ENCODE results near the gene CREM. TPM values are rescaled to one million over a fixed set of nuclear protein-coding genes. Genes with fewer than 3 reads are reported as not detected.
A peak's percentile ranks its signal among the peaks of the same experiment; 100 is the strongest.

CREM gene
- total RNA-seq, 1 donor from 2014 or later: 78.4 TPM

- DNase-seq (ENCODE audit: low read depth in 2 of 2): peak in 1 of 2 donors; percentile 26
Measured at GRCh38 chr10:35219292-35219691, 92.6 kb downstream of the CREM start.

DNA sequence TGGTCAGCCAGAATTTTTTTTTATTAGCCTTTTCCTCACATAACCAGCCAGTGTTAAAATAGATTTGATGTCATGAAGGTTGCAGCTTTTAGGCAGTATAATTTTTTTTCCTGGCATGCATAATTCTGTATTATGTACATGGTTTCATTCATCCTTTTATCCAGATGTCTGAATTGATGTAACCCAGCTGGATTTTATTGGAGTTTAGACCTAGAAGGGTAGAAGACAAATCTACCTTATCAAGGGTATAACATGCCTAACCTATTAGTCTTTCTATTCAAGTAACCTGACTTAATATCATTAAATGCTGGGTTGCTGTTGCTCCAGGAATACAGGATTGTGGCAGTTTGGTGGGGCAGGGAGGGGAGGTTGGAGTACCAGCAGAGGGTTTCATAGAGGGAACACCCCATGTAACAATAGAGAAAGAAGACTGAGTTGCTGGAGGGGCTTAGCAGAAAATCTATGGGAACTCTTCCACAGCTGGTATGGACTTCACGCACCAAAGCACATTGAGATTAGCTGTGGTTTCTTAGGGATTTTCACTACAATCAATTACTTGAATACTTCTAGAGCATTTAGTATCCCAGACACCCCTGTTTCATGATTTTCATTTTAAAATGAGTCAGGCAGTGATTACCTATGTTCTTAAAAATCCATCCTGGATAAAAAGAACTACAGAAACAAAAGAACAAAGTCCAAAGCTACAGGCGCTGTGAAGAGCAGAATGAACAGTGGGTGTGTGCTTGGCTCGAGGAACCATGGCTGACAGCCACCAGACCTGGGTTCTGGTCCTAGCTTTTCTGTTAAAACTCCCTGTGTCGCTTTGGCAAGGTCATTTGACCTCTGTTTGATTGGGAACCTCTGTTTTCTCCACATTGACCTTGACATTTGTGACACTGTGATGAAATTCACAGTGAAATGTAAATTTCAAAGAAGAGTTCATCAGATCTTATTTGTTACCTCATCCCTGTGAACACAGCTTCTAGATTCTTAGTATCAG lies 93.5 kb downstream of the CREM start:
- no peak for DNase-seq (ENCODE audit: low read depth in 2 of 2)

DNA sequence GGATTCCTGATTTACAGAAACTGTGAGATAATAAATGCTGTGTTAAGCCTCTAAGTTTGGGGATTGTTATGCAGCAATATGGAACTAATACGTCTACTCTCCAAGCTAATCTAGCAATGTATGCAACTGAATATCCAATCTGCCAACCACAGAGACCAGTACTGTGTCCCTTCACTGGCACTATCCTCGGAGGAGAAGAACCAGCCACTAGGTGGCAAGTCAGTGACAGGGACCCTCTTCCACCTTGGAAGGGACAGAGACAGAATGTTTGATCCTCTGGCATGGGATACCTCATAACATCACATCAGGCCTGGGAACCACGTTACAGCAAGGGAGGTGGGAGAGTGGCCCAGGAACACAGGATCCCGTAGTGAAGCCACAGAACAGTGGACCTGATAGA lies 96.4 kb downstream of the CREM start:
- DNase-seq (ENCODE audit: low read depth in 2 of 2): no peak

DNA sequence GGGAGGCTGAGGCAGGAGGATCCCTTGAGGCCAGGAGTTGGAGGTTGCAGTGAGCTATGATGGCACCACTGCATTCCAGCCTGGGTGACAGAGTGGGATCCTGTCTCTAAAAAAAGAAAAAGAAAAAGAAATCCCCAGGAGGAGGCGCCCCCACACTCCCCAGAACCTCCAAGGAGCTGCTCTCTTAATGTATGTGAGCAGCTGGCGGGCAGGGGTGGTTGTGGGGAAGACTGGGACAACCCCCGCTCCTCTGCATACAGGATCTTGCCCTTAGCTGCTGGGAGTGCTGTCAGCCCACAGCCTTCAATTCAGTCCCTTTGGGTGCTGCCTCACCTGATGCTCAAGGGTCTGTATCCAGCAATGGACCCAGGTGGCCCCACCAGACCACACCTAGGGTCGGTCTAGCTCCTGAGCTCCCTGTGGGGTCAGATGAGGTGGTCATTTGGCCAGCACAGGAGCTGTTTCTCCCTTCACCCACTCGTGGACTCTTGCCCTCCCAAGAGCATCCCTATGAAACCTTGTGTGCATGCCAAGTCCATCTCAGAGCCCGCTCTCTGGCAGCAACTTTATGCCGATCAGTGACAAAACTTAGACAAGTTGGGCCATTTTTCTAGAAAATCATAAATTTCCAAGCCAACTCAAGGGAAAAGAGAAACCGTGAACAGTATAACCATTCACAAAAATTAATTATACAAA lies 97.5 kb downstream of the CREM start:
- DNase-seq (ENCODE audit: low read depth in 2 of 2): no peak

- DNase-seq (ENCODE audit: low read depth in 2 of 2): peak in 1 of 2 donors; percentile 99
Measured at GRCh38 chr10:35225204-35225603, 98.6 kb downstream of the CREM start.

DNA sequence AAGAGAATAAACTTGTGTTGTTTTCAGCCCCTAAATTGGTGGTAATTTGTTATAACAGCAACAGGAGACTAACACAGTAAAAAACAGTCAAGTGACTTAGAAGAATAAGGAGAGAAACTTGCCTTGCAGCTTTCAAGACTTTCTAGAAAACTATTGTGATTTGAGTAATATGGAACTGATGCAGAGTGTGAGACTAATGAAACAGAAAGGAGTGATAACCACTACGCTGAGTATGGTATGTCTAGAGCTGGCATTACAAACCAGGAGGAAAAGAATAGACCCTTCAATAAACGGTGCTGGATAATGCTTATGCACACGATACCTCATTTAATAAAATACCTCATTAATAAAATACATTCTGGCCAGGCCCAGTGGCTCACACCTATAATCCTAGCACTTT lies 99.9 kb downstream of the CREM start:
- no peak for DNase-seq (ENCODE audit: low read depth in 2 of 2)

GRCh38 chr10:35228058-35228457 lies 101.4 kb downstream of the CREM start:
- no peak for DNase-seq (ENCODE audit: low read depth in 2 of 2)

- no peak for DNase-seq (ENCODE audit: low read depth in 2 of 2)
Measured at GRCh38 chr10:35231646-35232045, 105.0 kb downstream of the CREM start.

GRCh38 chr10:35232527-35232926 lies 105.9 kb downstream of the CREM start:
- no peak for DNase-seq (ENCODE audit: low read depth in 2 of 2)

DNA sequence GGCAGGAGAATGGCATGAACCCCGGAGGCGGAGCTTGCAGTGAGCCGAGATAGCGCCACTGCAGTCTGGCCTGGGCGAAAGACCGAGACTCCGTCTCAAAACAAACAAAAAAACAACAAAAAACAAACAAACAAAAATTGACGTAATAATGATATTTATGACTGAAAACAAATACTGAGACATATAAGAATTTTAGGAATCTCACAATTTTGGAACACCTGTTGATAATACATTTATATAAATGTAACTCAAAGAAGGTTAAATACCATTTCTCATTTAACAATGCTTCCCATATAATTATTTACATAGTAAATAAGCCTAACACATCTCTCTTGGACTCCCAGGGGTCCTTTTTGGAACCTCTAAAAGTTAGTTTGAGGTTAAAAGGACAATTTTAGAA lies 107.4 kb downstream of the CREM start:
- no peak for DNase-seq (ENCODE audit: low read depth in 2 of 2)

- DNase-seq (ENCODE audit: low read depth in 2 of 2): peak; percentile 37 to 56
Measured at GRCh38 chr10:35236739-35237138, 110.1 kb downstream of the CREM start.

DNA sequence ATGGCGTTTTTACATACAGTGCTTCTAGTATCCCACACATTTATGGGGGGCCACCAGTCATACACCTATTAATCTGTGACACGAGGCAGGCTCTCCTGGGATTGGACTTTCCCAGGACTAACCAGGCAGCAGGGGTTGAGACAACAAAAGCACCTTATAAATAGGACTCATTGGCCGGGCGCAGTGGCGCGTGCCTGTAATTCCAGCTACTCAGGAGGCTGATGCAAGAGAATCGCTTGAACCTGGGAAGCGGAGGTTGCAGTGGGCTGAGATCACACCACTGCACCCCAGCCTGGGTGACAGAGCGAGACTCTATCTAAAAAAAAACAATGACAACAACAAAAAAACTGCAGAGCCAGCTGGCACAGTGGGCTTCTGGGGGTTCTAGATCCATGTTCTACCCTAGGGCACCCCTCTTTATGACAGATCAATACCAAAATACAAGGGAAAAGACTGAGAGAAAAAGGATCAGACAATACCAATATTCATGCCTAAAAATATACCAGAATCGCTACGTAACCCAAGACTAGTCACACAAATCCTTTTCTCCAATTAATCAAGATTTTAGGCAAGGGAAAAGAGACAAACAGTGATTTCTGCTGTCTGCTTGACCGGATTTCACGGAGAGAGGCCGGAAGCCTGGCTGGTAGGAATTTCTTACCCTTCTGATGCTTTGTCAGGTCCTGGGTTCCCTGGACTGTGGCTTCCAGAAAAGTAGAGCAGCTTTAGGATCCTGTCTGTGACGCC lies 111.3 kb downstream of the CREM start:
- no peak for DNase-seq (ENCODE audit: low read depth in 2 of 2)

GRCh38 chr10:35244549-35244948 lies 117.9 kb downstream of the CREM start:
- no peak for DNase-seq (ENCODE audit: low read depth in 2 of 2)

DNA sequence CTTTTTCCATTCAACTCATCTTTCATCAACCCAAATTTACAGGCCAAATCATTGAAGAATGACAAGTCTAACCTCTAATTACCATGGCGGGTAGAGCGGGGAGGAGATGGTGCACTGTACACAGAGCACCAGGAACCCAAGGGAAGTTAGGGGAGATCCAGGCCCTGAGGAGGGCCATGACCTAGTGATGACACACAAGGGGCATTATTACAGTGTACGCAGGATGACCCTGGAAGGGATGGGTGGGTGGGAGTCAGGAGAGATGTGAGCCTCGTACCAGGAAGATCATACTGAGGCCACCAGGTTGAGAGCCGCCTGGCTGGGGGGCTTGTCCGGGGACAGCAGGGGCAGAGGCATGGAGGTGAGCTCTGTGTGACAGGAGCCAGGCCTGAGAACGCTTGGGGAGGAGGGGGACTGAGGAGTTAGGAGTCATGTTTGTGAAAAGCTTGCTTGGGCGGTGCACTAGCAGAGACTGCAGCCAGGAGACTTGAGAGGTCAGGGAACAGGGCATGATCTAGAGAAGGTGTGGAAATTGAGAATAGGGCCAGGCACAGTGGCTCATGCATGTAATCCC lies 120.2 kb downstream of the CREM start:
- DNase-seq (ENCODE audit: low read depth in 2 of 2): no peak

- no peak for DNase-seq (ENCODE audit: low read depth in 2 of 2)
Measured at GRCh38 chr10:35251373-35252100, 124.9 kb downstream of the CREM start.

- no peak for DNase-seq (ENCODE audit: low read depth in 2 of 2)
Measured at GRCh38 chr10:35257057-35257983, 130.7 kb downstream of the CREM start.

DNA sequence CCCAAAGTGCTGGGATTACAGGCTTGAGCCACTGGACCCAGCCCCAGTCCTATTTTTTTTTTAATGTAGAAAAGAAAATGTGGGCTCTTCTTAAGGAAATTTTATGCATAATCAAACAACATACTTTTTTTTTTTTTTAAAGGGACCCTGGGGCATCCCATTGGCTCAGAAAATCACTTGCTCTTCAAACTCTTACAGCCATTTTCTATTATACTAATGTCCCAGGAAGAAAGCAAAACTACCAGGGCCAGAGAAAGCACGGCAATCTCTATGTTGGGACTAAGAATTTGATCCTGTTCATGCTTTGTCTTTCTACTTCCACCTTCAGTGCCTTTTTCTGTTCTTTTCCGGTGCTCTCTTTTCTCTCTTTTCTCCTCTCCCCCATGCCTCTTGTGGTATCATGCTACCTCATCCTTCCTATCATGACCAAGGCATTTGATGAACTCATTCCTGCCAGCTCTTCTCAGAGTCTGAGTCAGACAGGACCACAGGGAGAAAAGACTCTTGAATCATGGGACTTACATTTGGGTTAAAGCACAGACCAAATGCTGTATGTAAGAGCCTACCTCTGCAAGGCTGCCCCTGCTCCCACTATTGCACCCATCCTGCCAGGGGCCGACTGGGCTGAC lies 133.2 kb downstream of the CREM start:
- peak in 1 of 2 donors; percentile 74 for DNase-seq (ENCODE audit: low read depth in 2 of 2)

DNA sequence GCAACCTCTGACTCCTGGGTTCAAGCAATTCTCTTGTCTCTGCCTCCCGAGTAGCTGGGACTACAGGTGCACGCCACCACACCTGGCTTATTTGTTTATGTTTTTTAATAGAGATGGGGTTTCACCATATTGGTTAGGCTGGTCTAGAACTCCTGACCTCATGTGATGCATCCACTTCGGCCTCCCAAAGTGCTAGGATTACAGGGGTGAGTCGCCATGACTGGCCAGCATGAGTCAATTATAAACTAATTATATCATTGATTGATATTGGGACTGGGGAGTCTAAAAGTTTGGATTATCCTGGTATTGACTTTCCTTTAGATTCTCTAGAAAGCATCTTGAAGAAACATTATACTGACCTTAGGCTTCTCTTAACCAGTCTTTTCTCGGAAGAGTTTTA lies 135.8 kb downstream of the CREM start:
- no peak for DNase-seq (ENCODE audit: low read depth in 2 of 2)
